ENCODE results near the gene PDP2. TPM values are rescaled to one million over a fixed set of nuclear protein-coding genes. Genes with fewer than 3 reads are reported as not detected.

The PDP2 gene
- total RNA-seq, 1 donor from 2014 or later = 51.8 TPM

- Mint-ChIP-seq H3K4me3 (no peak within 1 kb of the TSS), H3K36me3 (ENCODE audit: low read depth) (no peaks in the 10 kb centered on the region), H3K9me3 (no peaks in the 10 kb centered on the region), H3K4me1 (peaks cover 6% of the 10 kb centered on the region), H3K27ac (no peak within 1 kb of the TSS), H3K27me3 (peaks cover 30% of the 10 kb centered on the region)
- intact Hi-C loops (cut with micrococcal nuclease) = no loop called here
- no peak for DNase-seq
These were observed 38.7 kb downstream of the PDP2 start, which contains the start of gene CDH16 for GRCh38 chr16:66918803-66919568. Gene CDH16 (minus strand): TSS chr16:66918885. CDS start chr16:66918065, 820 bp downstream.

GRCh38 chr16:66919569-66920298 is 39.4 kb downstream of the PDP2 start:
- Mint-ChIP-seq H3K9me3 (no peaks in the 10 kb centered on the region), H3K4me1 (peaks cover 7% of the 10 kb centered on the region), H3K36me3 (ENCODE audit: low read depth) (no peaks in the 10 kb centered on the region), H3K27ac (no peak overlapping the region), H3K4me3 (no peak overlapping the region), H3K27me3 (peaks cover 32% of the 10 kb centered on the region)
- intact Hi-C loops (cut with micrococcal nuclease) = no loop called here
- no peak for DNase-seq

DNA sequence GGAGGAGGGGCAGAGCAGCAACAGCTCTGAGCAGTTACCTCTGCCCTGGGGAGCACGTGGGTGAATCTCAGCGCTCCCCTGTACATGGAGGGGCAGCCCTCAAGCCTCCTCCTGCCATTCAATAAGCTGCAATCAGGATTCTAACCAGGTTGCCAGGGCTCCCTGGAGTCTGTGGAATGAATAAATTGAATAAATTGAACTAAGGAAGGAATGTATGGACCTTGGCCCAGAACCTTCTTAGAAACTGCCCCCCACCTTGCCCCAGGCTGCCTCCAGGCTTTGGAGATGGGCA is 39.9 kb downstream of the PDP2 start:
- intact Hi-C loops (cut with micrococcal nuclease) = no loop called here
- Mint-ChIP-seq H3K36me3 (ENCODE audit: low read depth) (no peaks in the 10 kb centered on the region), H3K9me3 (no peaks in the 10 kb centered on the region), H3K4me3 (no peak overlapping the region), H3K4me1 (peaks cover 7% of the 10 kb centered on the region), H3K27me3 (peaks cover 32% of the 10 kb centered on the region), H3K27ac (no peak overlapping the region)
- no peak for DNase-seq

GRCh38 chr16:66920924-66921680 is 40.8 kb downstream of the PDP2 start:
- intact Hi-C loops (cut with micrococcal nuclease) = no loop called here
- Mint-ChIP-seq H3K9me3 (no peaks in the 10 kb centered on the region), H3K4me3 (no peak overlapping the region), H3K27ac (no peak overlapping the region), H3K36me3 (ENCODE audit: low read depth) (no peaks in the 10 kb centered on the region), H3K27me3 (peaks cover 38% of the 10 kb centered on the region), H3K4me1 (peaks cover 13% of the 10 kb centered on the region)
- DNase-seq = no peak

GRCh38 chr16:66921729-66922450 is 41.6 kb downstream of the PDP2 start:
- no peaks in the 10 kb centered on the region for H3K9me3 Mint-ChIP-seq
- intact Hi-C loops (cut with micrococcal nuclease) = no loop called here
- no peak for DNase-seq
- peaks cover 38% of the 10 kb centered on the region for H3K27me3 Mint-ChIP-seq
- no peaks in the 10 kb centered on the region for H3K36me3 Mint-ChIP-seq (ENCODE audit: low read depth)
- no peak overlapping the region for H3K4me3 Mint-ChIP-seq
- no peak overlapping the region for H3K27ac Mint-ChIP-seq
- peaks cover 13% of the 10 kb centered on the region for H3K4me1 Mint-ChIP-seq

- H3K4me1 Mint-ChIP-seq = peaks cover 23% of the 10 kb centered on the region
- intact Hi-C loops (cut with micrococcal nuclease) = no loop called here
- no peak overlapping the region for H3K4me3 Mint-ChIP-seq
- no peaks in the 10 kb centered on the region for H3K9me3 Mint-ChIP-seq
- no peaks in the 10 kb centered on the region for H3K36me3 Mint-ChIP-seq (ENCODE audit: low read depth)
- no peak overlapping the region for H3K27ac Mint-ChIP-seq
- H3K27me3 Mint-ChIP-seq = peaks cover 38% of the 10 kb centered on the region
- no peak for DNase-seq
These were observed 43.0 kb downstream of the PDP2 start for GRCh38 chr16:66923247-66923731.

- intact Hi-C loops (cut with micrococcal nuclease) = no loop called here
- peak overlapping the region; percentile 12 for H3K4me3 Mint-ChIP-seq
- no peak overlapping the region for H3K27ac Mint-ChIP-seq
- no peaks in the 10 kb centered on the region for H3K9me3 Mint-ChIP-seq
- peaks cover 38% of the 10 kb centered on the region for H3K27me3 Mint-ChIP-seq
- no peaks in the 10 kb centered on the region for H3K36me3 Mint-ChIP-seq (ENCODE audit: low read depth)
- no peak for DNase-seq
- H3K4me1 Mint-ChIP-seq = peaks cover 26% of the 10 kb centered on the region
These were observed 43.6 kb downstream of the PDP2 start for GRCh38 chr16:66923866-66924265.

DNA sequence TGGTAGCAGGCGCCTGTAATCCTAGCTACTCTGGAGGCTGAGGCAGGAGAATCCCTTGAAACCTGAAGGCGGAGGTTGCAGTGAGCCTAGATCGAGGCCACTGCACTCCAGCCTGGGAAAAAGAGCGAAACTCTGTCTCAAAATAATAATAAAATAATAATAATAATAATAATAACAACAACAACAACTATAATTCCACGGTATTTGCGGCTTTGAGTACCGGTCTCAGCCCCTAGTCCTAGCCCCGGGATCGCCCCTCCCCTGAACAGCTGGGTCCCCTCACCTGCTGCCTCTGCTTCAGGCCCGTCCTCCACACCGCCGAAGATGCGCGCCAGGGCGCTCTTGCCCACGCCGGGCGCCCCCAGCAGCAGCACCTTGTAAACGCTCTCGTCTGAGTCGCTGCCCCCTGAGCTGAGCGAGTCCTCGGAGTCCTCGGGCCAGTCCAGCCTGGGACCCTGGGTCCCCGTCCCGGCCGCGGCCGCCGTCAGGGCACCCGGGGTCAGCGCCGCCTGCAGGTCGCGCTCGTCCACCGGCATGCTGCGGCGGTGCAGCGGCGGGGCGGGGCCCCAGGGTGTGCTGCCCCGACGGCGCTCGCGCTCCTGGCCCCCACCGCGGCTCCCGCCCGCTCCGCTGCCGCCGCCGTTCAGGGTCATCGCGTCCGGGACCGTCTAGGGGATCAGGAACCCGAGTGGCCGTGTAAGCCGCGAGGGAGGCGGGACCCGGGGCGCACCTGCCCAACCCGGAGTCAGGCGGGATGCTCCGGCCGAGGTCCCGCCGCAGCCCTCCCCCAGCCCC is 44.4 kb downstream of the PDP2 start:
- Mint-ChIP-seq H3K36me3 (ENCODE audit: low read depth) (no peaks in the 10 kb centered on the region), H3K27me3 (peaks cover 38% of the 10 kb centered on the region), H3K4me1 (peaks cover 26% of the 10 kb centered on the region), H3K27ac (no peak overlapping the region), H3K4me3 (peak overlapping the region; percentile 75), H3K9me3 (no peaks in the 10 kb centered on the region)
- intact Hi-C loops (cut with micrococcal nuclease) = loop anchor here (5.0 kb wide), 1 partner anchor 42 kb away; the partner anchor contains the start of gene PDP2
- DNase-seq = peak; percentile 84

DNA sequence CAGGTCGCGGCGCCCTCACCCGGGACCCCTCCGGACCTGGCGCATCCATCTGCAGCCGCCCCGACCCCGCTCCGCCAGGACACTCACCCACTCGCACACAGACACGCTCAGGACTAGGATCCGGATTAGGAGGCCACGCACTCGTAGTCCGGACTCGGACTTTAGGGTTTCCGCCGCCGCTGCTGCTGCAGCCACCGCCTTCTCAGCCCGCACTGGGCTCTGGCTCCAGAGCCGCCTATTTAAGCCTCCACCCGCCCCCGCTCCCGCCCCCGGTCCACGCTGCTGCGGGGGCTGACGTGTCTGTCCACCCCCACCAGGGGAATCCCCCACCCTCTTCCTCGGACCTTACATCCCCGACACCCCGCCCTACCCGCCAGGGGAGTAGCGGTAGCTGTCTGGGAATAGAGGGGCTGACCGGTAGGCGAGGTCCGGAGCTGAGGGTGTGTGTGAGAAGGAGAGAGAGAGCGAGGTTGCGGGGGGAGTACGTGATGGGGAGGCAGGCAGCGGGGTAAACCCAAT is 45.1 kb downstream of the PDP2 start, which contains the start of gene RRAD:
RRAD (minus strand) TSS at position 214 of the 519 bp plus-strand sequence. CDS start 356 bp downstream, outside the sequence.
- intact Hi-C loops (cut with micrococcal nuclease) = loop anchor here (5.0 kb wide), 1 partner anchor 43 kb away; the partner anchor contains the start of gene PDP2
- DNase-seq = peak; percentile 66
- H3K4me3 Mint-ChIP-seq = peak within 1 kb of the TSS; percentile 75
- no peaks in the 10 kb centered on the region for H3K9me3 Mint-ChIP-seq
- H3K36me3 Mint-ChIP-seq (ENCODE audit: low read depth) = no peaks in the 10 kb centered on the region
- H3K4me1 Mint-ChIP-seq = peaks cover 26% of the 10 kb centered on the region
- H3K27me3 Mint-ChIP-seq = peaks cover 34% of the 10 kb centered on the region
- H3K27ac Mint-ChIP-seq = peak within 1 kb of the TSS; percentile 75

DNA sequence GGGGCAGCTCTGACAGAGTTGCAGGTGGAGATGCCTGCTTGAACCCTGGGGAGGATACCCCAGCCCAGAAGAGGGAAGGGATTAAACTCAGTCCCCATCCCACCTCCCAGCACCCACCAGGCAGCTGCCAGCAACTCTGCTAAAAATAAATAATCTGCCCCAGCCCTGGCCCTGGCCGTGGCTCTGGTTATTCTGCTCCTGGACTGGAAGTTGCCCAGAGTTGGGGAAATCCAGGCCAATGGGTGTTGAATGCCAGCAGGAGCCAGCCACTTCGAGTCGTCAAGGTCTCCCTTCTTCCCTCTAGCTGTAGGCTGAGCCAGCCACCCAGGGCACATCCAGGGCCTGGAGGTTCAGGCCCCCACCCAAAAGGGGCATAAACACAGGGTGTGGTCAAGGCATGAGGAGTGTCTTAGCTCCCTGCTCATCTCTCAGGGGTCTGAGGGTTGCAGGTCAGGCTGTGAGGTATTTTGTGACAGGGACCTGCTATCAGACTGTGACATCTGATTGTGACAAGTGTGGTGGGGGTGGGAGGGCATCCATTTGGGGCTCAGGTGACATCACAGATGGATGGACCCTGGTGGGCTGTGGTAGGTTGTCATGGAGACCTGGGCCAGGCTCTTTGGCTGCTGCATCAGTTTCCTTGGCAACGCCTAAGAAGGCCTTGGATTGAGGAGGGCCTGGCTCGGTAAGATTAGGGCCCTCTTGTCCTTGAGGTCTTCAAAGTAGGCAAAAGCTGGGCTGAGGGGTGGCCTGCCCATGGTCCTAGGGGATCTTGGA is 46.0 kb downstream of the PDP2 start:
- H3K4me1 Mint-ChIP-seq = peaks cover 26% of the 10 kb centered on the region
- peak overlapping the region; percentile 75 for H3K27ac Mint-ChIP-seq
- intact Hi-C loops (cut with micrococcal nuclease) = loop anchor here (5.0 kb wide), 1 partner anchor 44 kb away; the partner anchor contains the start of gene PDP2
- no peak for DNase-seq
- H3K4me3 Mint-ChIP-seq = no peak overlapping the region
- peaks cover under 1% of the 10 kb centered on the region for H3K36me3 Mint-ChIP-seq (ENCODE audit: low read depth)
- no peaks in the 10 kb centered on the region for H3K9me3 Mint-ChIP-seq
- H3K27me3 Mint-ChIP-seq = peaks cover 29% of the 10 kb centered on the region

GRCh38 chr16:66926961-66927436 is 46.7 kb downstream of the PDP2 start:
- Mint-ChIP-seq H3K9me3 (no peaks in the 10 kb centered on the region), H3K27me3 (peaks cover 28% of the 10 kb centered on the region), H3K4me3 (no peak overlapping the region), H3K4me1 (peaks cover 29% of the 10 kb centered on the region), H3K36me3 (ENCODE audit: low read depth) (peaks cover 7% of the 10 kb centered on the region), H3K27ac (no peak overlapping the region)
- intact Hi-C loops (cut with micrococcal nuclease) = loop anchor here (5.0 kb wide), 1 partner anchor 45 kb away; the partner anchor contains the start of gene PDP2
- DNase-seq = no peak
